ENCODE measurements around the gene NETO2. TPM values are rescaled to one million over a fixed set of nuclear protein-coding genes. Genes with fewer than 3 reads are reported as not detected.

NETO2 gene
- total RNA-seq, 1 experiment from 2014 or later, result 28.6 TPM

DNA sequence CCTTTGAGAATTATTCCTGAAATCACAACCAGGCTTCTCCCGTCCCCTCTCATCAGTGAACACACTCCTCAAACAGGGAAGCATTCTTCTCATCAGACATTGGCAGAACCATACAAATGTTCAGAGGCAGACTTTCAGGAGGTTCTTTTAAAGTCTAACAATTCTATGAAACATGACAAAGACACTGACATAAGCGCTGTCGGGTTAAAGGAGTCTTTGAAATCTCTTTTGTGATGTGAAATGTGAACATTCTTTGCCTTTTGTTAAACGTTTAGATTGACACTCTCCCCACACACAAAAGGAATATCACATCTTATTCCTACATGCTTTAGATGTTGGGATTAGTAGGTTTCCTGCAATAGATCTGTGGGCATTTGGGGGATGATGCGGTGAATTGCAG, 63.9 kb downstream of the NETO2 start:
- Histone ChIP-seq H4K91ac (ENCODE audit: insufficient read length, low read depth, low read length) (no peak overlapping the region), H4K20me1 (ENCODE audit: control insufficient read depth, insufficient read depth, insufficient read length) (no peaks in the 10 kb centered on the region), H4K8ac (replicated peaks; ENCODE audit: insufficient read length, low read depth, low read length) (no peak overlapping the region), H3K79me1 (ENCODE audit: insufficient read depth, low read depth, low read length, poor library complexity, severe bottlenecking) (no peaks in the 10 kb centered on the region), H2BK20ac (ENCODE audit: low read depth, low read length, poor library complexity, severe bottlenecking) (no peak overlapping the region), H2BK120ac (ENCODE audit: low read depth, low read length, poor library complexity, severe bottlenecking) (no peak overlapping the region), H2AK5ac (ENCODE audit: insufficient read length, low read length) (no peak overlapping the region), H3K27ac (ENCODE audit: insufficient read length, low read depth, low read length) (no peak overlapping the region), H3K23me2 (ENCODE audit: insufficient read length, low read depth, low read length, poor library complexity, severe bottlenecking) (no peaks in the 10 kb centered on the region), H3K18ac (ENCODE audit: insufficient read length, low read depth, low read length) (no peak overlapping the region), H2AFZ (ENCODE audit: low read length) (no peak overlapping the region), H2BK12ac (ENCODE audit: insufficient read length, low read depth, low read length) (no peak overlapping the region), H3K4ac (ENCODE audit: low read depth, low read length) (no peak overlapping the region), H3K4me2 (ENCODE audit: insufficient read depth, insufficient read length, low read length) (no peak overlapping the region), H4K5ac (ENCODE audit: insufficient read length, low read depth, low read length) (no peak overlapping the region), H3K9ac (ENCODE audit: extremely low read depth, insufficient read length, low read length) (no peak overlapping the region), H2BK5ac (ENCODE audit: insufficient read length, low read length) (no peak overlapping the region), H3K79me2 (ENCODE audit: insufficient read depth, low read length) (no peaks in the 10 kb centered on the region), H3K4me1 (ENCODE audit: insufficient read depth, low read length) (no peaks in the 10 kb centered on the region), H3T11ph (ENCODE audit: low read length) (no peak overlapping the region), H3K9me3 (ENCODE audit: control insufficient read depth, low read depth, low read length) (no peaks in the 10 kb centered on the region), H3K27me3 (ENCODE audit: insufficient read depth, low read length) (no peaks in the 10 kb centered on the region), H3K14ac (ENCODE audit: insufficient read depth, low read length) (no peak overlapping the region), H2BK15ac (ENCODE audit: low read depth, low read length) (no peak overlapping the region), H3K23ac (ENCODE audit: insufficient read length, low read depth, low read length) (no peak overlapping the region), H3K56ac (ENCODE audit: insufficient read length, low read depth, low read length) (no peak overlapping the region)
- Mint-ChIP-seq H3K27ac (peak overlapping the region in 2 of 3 experiments; percentile 12 to 41; a peak in 4 of 7 replicates), H3K36me3 (ENCODE audit: insufficient read depth in 1 of 3, low read depth in 3 of 3) (peaks cover 0 to 14% (median 8%) of the 10 kb centered on the region in 3 experiments; a peak in 4 of 7 replicates), H3K9me3 (no peaks in the 10 kb centered on the region), H3K4me1 (peaks cover 30% of the 10 kb centered on the region in 2 experiments), H3K27me3 (ENCODE audit: low read depth) (no peaks in the 10 kb centered on the region), H3K4me3 (no peak overlapping the region; a peak in 1 of 5 replicates)
- DNase-seq, result no peak
- WGBS (ENCODE audit: extremely low coverage, insufficient read length, low lambda C conversion rate), result no CpG with 5 or more reads among the region's 5 CpGs
- TF ChIP-seq, protein P1, sequence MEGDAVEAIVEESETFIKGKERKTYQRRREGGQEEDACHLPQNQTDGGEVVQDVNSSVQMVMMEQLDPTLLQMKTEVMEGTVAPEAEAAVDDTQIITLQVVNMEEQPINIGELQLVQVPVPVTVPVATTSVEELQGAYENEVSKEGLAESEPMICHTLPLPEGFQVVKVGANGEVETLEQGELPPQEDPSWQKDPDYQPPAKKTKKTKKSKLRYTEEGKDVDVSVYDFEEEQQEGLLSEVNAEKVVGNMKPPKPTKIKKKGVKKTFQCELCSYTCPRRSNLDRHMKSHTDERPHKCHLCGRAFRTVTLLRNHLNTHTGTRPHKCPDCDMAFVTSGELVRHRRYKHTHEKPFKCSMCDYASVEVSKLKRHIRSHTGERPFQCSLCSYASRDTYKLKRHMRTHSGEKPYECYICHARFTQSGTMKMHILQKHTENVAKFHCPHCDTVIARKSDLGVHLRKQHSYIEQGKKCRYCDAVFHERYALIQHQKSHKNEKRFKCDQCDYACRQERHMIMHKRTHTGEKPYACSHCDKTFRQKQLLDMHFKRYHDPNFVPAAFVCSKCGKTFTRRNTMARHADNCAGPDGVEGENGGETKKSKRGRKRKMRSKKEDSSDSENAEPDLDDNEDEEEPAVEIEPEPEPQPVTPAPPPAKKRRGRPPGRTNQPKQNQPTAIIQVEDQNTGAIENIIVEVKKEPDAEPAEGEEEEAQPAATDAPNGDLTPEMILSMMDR (conservative IDR thresholded peaks at IDR 0.05), result no peak

All from H9 (cell line).